Activated T-helper 1 cell treated with anti-CD3 and anti-CD28 coated beads, Interleukin-12 subunit alpha, Interleukin-12 subunit beta, Interleukin-2, Interleukin-4 antibody, amounts not matched to agents 30 ng/mL and 10 ng/mL and 1 ng/mL, durations not matched to agents 14 hours and 24 hours and 36 hours (primary cell): ENCODE data around the gene HOXC12. TPM values are rescaled to one million over a fixed set of nuclear protein-coding genes. Genes with fewer than 3 reads are reported as not detected.
A peak's percentile ranks its signal among the peaks of the same experiment; 100 is the strongest.

Source experiments
- DNase-seq: peaks from one replicate; pipeline ENCODE4 v3.0.0; 2021; ENCODE audit warnings: low spot score
- H3K27ac Mint-ChIP-seq: one replicate; pipeline ENCODE4 v1.8.0; 2021; ENCODE audit warnings: mild to moderate bottlenecking, mixed read lengths
- H3K27me3 Mint-ChIP-seq: one replicate; pipeline ENCODE4 v1.8.0; 2022; ENCODE audit warnings: mild to moderate bottlenecking, moderate library complexity, mixed read lengths; ENCODE audit not compliant: insufficient read depth
- H3K36me3 Mint-ChIP-seq: one replicate; pipeline ENCODE4 v1.8.0; 2021; ENCODE audit warnings: low read depth, mixed read lengths
- H3K4me1 Mint-ChIP-seq: one replicate; pipeline ENCODE4 v1.8.0; 2021; ENCODE audit warnings: low read depth, mixed read lengths
- H3K4me3 Mint-ChIP-seq: one replicate; pipeline ENCODE4 v1.8.0; 2021; ENCODE audit warnings: mild to moderate bottlenecking, moderate library complexity, mixed read lengths
- H3K9me3 Mint-ChIP-seq: one replicate; pipeline ENCODE4 v1.8.0; 2021; ENCODE audit warnings: mixed read lengths
- intact Hi-C: fragments of 100-400 bp; cut with micrococcal nuclease; formaldehyde crosslinking; loops from one replicate; pipeline ENCODE4 v1.15.1; 2024
- total RNA-seq: library from RNA; stranded (reverse); gene quantifications from 2 replicates; pipeline ENCODE4 v1.2.3, GENCODE V29; 2022

The HOXC12 gene
- total RNA-seq, 1 donor from 2014 or later = not detected

DNA sequence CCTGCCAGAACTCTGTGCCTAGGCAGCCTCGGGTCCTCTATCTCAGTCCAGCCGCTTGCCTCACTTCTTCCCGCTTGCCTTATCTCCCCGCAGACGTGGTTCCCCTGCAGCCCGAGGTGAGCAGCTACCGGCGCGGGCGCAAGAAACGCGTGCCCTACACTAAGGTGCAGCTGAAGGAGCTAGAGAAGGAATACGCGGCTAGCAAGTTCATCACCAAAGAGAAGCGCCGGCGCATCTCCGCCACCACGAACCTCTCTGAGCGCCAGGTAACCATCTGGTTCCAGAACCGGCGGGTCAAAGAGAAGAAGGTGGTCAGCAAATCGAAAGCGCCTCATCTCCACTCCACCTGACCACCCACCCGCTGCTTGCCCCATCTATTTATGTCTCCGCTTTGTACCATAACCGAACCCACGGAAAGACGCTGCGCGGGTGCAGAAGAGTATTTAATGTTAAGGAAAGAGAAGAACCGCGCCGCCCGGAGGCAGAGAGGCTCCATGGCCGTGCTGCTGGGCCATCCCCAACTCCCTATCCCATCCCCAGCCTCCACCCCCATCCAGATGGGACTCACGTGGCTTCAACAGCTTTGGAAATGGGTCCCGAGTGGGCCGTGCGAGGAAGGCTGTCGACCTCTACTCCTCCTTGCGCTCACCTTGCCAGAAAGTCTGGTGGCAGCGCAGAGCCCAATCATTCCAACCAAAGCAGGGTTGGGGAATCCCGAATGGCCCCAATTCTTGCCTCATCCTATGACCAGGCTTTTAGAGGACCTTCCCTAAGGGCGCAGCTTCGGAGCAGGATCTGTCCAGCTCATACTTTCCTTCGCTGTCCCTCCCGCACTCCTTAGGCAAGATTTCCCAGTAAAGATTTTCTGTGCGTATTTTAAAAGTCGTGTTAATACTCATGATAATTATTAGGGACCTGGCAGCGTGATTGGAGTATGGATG lies 9.5 kb upstream of the HOXC12 start:
- no peak for DNase-seq
- no peaks in the 10 kb centered on the region for H3K4me1 Mint-ChIP-seq
- intact Hi-C loops = loop anchor here (10.0 kb wide), 1 partner anchor 250 kb away; no protein-coding TSS in a partner anchor
- H3K36me3 Mint-ChIP-seq = no peaks in the 10 kb centered on the region
- no peaks in the 10 kb centered on the region for H3K9me3 Mint-ChIP-seq
- H3K4me3 Mint-ChIP-seq = no peak overlapping the region
- peaks cover 90% of the 10 kb centered on the region for H3K27me3 Mint-ChIP-seq
- no peak overlapping the region for H3K27ac Mint-ChIP-seq

DNA sequence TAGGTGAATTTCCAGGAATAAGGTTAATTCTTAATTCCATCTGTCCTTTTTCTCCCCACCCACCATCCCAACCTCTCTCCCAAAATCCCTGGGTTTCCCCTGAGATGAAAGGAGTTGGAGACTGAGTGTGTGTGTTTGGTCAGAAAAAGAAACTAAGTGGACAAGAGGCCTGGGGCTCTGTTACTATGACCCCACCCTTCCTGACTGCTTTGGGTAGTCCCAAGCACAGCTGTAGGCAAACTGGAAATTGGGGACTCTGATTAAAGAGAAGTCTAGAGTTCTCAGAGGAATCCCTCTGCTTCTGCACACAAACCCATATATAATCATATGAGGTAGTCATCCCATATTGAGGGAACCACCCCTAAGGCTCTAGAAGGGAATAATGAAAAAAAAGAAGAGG lies 7.0 kb upstream of the HOXC12 start:
- H3K27me3 Mint-ChIP-seq = peaks cover 94% of the 10 kb centered on the region
- no peak overlapping the region for H3K4me3 Mint-ChIP-seq
- H3K27ac Mint-ChIP-seq = no peak overlapping the region
- intact Hi-C loops = loop anchor here (10.0 kb wide), 1 partner anchor 253 kb away; no protein-coding TSS in a partner anchor
- no peaks in the 10 kb centered on the region for H3K36me3 Mint-ChIP-seq
- H3K4me1 Mint-ChIP-seq = no peaks in the 10 kb centered on the region
- H3K9me3 Mint-ChIP-seq = no peaks in the 10 kb centered on the region
- no peak for DNase-seq

DNA sequence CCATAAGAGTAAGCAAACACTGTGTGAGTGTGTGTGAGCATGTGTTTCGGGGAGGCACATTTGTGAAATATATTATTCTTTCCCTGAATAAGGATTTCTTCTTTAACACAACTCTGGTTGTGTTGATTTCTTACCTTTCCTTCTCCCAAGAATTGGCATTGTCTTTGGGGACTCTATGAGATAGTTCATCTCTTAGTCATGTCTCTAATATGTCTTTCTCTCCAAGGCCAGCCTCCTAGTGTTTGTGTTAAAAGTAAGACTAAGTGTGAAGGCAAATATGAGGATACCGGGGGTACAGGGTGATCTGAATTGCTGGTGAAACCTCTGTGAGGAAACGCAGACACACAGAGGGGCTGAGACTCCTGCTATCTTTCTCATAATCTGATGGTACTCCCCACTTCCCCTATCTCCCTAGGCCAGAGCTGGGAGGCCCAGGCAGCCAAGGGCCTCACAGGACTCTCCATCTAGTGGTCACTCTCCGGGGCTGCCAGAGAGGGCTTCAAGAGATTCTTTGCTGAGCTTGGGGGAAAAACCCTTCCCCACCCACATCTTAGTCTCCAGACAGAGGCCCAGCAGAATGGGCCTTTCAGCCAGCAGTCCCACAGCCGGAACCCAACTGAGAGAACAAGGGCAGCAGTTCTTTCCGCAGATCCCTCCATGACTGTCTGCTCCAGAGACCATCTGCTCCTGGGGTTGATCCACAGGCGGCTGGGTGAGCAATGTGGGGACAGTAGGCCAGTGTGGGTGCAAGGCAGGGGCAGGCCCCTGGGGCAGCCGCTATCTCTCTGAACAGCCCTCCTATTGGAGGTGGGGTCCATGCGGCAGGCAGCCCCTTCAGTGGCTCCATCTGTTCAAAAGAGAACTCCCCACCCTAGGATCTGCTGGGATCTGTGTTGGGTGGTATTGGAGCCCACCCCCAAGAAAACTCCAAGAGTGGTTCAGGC lies 5.8 kb upstream of the HOXC12 start:
- Mint-ChIP-seq H3K9me3 (no peaks in the 10 kb centered on the region), H3K27ac (no peak overlapping the region), H3K36me3 (no peaks in the 10 kb centered on the region), H3K4me1 (no peaks in the 10 kb centered on the region), H3K4me3 (no peak overlapping the region), H3K27me3 (peaks cover 93% of the 10 kb centered on the region)
- DNase-seq = no peak
- intact Hi-C loops = loop anchor here (10.0 kb wide), 1 partner anchor 254 kb away; no protein-coding TSS in a partner anchor

DNA sequence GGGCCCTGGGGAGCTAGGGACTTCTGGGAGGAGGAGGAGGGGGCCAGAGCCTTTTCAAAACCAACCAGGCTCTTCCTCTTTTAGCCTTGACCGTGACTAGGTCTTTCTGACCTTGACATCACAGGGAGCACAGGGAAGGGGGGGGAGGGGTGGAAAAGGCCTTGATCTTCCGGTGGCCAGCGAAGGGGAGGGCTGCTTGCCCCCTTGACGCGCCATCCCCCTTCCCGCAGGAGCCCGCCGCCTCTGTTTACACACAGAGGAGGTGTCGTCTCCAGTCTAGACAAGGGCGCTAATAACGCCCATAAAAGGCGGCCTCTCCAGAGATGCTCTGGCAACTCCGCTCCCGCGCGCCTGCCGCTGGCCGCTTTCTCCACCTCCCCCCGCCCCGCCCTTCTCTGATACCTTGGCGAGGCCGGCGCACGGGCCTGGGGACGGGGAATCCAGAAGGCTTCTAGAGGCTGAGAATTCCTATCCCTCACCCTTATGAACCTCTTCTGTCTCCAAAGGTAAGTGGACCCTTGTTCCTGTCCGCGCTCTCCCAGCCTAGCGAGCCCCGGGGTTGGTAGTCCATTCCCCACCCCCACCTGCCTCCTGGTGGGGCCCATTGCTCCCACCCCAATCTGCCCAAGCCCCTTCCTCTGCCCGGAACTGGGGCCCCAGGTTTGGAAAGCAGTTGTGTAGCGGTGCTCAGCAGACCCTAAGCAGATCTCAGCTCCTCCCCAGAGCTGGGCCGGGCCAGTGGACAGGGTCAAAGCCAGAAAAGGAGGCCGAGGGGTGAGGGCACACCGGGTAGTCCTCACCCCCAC lies 4.9 kb upstream of the HOXC12 start:
- Mint-ChIP-seq H3K4me1 (no peaks in the 10 kb centered on the region), H3K27me3 (peaks cover 91% of the 10 kb centered on the region), H3K4me3 (no peak overlapping the region), H3K36me3 (no peaks in the 10 kb centered on the region), H3K9me3 (no peaks in the 10 kb centered on the region), H3K27ac (no peak overlapping the region)
- intact Hi-C loops = loop anchor here (5.0 to 10.0 kb wide), 2 partner anchors 102 to 255 kb away; partner anchors contain the start of gene HOXC4
- no peak for DNase-seq

DNA sequence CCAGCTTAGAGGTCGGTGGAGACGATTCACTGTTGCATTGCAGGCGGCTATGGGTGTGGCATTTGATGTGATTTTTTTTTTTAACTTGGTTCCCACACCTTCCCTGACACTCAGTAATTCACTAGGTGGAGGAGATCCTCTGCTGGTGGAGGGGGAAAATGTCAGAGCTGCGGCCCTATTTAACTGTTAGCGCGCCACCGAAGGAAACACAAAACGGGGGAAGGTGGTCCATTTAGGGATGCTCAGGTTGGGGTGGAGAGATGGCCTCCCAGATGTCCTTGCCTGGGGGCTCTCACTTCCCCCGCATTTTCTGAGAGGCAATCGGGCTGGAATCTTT lies 4.3 kb upstream of the HOXC12 start:
- intact Hi-C loops = loop anchor here (5.0 kb wide), 1 partner anchor 102 kb away; the partner anchor contains the start of gene HOXC4
- DNase-seq = no peak
- Mint-ChIP-seq H3K36me3 (no peaks in the 10 kb centered on the region), H3K4me1 (no peaks in the 10 kb centered on the region), H3K27ac (peak overlapping the region; percentile 29), H3K9me3 (no peaks in the 10 kb centered on the region), H3K27me3 (peaks cover 88% of the 10 kb centered on the region), H3K4me3 (no peak overlapping the region)

DNA sequence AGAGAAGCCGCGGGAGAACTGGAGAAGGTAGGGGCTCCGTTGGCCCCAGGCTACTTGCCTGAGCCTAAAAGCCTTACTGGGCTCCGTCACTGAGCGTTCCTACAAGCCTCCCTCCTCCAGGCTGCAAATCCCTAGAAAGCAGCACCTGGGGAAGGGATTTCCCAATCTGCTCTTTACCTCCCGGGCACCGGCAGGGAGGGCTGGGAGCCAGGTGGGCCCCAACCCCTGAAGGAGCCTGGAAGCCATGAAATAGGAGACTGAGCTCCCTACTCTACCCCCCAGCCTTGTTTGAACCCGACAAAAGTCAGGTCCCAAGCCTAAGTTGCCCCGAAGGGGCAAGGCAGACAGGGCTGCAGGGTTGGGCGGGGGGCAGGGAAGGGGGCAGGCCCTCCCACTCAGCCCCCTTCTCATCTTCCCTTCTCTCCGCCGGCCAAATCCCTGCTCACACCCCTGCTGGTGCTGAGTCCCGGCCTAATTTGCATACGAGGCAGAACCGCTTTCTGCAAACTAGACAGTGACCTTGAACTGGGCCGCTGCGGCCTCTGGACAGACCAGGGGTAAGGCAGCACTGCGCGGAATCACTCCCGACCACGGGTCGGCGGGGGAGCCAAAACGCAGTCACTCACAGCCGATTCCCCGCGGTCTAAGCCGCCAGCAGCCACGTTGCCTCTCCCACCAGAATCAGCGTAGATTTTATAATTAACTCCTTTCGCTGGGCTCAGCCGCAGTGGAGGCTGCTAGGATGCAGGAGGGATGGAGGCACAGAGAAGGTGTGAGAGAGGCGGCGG lies 3.7 kb upstream of the HOXC12 start:
- intact Hi-C loops = loop anchor here (5.0 kb wide), 1 partner anchor 101 kb away; the partner anchor contains the start of gene HOXC4

DNA sequence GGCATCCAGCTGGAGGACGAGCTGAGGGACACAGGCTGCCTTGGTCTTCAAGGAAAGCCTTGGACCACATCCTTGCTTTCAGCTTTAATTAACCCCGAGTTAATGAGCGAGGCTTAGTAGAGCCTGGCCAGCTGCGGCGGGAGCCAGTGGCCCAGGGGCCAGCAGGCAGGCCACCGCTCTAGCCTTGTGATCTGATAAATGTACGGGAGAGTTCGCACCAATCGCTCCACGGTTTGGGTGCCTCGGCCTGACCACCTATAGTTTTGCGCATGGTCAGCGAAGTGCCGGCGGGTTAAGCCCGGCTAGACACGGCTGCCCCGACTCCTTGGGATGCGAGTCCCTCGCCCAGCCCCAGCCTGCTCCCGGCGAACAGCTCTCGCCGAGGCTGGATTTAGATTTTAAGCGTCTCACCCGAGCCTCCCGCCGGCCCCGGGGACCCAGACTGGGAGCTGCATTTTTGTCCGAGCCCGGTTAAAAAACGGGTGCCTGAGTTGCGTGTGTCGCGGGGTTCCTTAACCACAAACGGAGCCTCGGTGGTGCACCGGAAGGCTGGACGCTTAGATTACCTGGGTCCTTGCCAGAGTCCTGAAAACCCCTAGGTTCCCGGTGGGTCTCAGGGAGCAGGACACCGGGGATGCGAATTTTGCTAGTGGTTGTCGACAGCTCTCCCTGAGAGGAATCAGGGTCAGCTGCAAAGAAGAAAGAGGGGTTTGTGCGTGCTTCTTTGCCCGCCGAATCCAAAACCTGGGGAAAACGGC lies 2.9 kb upstream of the HOXC12 start:
- Mint-ChIP-seq H3K27ac (peak overlapping the region; percentile 52), H3K9me3 (no peaks in the 10 kb centered on the region), H3K4me3 (no peak overlapping the region), H3K4me1 (no peaks in the 10 kb centered on the region), H3K27me3 (peaks cover 88% of the 10 kb centered on the region), H3K36me3 (no peaks in the 10 kb centered on the region)
- DNase-seq = no peak
- intact Hi-C loops = loop anchor here (2.0 to 5.0 kb wide), 2 partner anchors 15 to 101 kb away; partner anchors contain the start of gene HOXC4

More for the DNA sequence above, 3.7 kb upstream of the HOXC12 start:
- H3K27me3 Mint-ChIP-seq = peaks cover 88% of the 10 kb centered on the region
- H3K4me1 Mint-ChIP-seq = no peaks in the 10 kb centered on the region
- no peaks in the 10 kb centered on the region for H3K36me3 Mint-ChIP-seq
- no peak overlapping the region for H3K4me3 Mint-ChIP-seq
- no peaks in the 10 kb centered on the region for H3K9me3 Mint-ChIP-seq
- no peak for DNase-seq
- peak overlapping the region; percentile 52 for H3K27ac Mint-ChIP-seq

DNA sequence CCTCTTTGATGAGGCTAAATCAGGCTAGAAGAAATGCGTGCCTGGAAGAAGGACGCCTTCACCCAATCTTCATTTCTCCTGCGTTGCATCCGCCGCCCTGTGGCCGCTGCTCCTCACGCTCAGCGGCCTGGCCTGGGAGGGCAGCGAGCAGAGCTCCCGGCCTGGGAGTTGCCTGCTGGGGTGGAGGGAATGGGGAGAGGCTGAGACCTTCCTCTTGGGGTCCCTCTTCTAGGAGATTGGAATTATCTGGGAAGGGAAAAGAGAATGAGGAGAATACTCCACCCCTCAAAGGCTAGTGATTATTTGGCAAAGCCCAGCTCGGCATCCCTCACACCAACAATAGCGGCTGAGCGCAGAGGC lies 2.4 kb upstream of the HOXC12 start:
- DNase-seq = no peak
- H3K27ac Mint-ChIP-seq = no peak overlapping the region
- intact Hi-C loops = loop anchor here (2.0 to 5.0 kb wide), 2 partner anchors 16 to 100 kb away; partner anchors contain the start of gene HOXC4
- peaks cover 89% of the 10 kb centered on the region for H3K27me3 Mint-ChIP-seq
- no peaks in the 10 kb centered on the region for H3K4me1 Mint-ChIP-seq
- H3K9me3 Mint-ChIP-seq = no peaks in the 10 kb centered on the region
- no peak overlapping the region for H3K4me3 Mint-ChIP-seq
- H3K36me3 Mint-ChIP-seq = no peaks in the 10 kb centered on the region

DNA sequence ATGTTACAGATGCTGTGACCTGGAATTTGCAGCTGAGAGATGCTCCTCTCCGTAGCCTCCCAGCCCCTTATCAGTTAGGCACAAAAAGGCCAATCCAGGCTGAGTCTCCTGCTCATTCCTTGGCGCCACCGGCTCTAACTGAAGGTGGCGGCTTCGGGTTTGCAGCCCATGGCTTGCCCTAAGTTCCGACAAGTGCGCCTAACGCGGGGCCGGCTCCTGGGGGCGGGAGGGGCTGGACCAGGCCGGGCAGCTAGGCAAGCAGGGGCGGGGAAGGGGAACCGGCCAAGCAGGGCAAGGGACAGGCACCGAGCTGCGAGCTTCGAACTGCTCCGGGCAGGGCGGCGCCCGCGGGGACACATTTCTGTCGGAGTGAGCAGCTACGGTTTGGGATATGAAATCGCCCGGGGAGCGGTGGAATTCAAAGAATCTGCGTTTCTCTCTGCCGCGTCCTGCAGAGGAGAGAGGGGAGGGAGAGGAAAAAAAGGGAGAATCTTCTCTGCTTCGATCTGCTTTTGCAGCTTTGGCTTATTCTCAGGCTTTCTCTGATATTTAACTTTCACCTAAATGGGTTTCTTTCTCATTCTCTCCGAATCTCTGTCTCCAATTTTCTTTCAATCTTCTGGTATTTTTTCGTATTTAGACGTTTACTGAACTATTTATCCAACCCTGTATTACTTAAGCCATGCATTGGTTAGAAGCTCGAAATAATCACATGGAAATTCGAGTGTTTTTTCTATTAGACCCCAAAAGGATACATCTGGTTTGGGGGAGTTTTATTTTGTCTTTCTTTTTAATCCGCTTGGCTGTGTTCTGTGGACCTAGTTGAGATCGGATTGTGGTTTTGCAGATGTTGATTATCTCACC lies 1.6 kb upstream of the HOXC12 start:
- H3K27me3 Mint-ChIP-seq = peaks cover 88% of the 10 kb centered on the region
- H3K27ac Mint-ChIP-seq = peak overlapping the region; percentile 44
- no peaks in the 10 kb centered on the region for H3K36me3 Mint-ChIP-seq
- no peak overlapping the region for H3K4me3 Mint-ChIP-seq
- no peak for DNase-seq
- H3K9me3 Mint-ChIP-seq = no peaks in the 10 kb centered on the region
- intact Hi-C loops = loop anchor here (2.0 to 5.0 kb wide), 2 partner anchors 16 to 99 kb away; partner anchors contain the start of gene HOXC4
- no peaks in the 10 kb centered on the region for H3K4me1 Mint-ChIP-seq

DNA sequence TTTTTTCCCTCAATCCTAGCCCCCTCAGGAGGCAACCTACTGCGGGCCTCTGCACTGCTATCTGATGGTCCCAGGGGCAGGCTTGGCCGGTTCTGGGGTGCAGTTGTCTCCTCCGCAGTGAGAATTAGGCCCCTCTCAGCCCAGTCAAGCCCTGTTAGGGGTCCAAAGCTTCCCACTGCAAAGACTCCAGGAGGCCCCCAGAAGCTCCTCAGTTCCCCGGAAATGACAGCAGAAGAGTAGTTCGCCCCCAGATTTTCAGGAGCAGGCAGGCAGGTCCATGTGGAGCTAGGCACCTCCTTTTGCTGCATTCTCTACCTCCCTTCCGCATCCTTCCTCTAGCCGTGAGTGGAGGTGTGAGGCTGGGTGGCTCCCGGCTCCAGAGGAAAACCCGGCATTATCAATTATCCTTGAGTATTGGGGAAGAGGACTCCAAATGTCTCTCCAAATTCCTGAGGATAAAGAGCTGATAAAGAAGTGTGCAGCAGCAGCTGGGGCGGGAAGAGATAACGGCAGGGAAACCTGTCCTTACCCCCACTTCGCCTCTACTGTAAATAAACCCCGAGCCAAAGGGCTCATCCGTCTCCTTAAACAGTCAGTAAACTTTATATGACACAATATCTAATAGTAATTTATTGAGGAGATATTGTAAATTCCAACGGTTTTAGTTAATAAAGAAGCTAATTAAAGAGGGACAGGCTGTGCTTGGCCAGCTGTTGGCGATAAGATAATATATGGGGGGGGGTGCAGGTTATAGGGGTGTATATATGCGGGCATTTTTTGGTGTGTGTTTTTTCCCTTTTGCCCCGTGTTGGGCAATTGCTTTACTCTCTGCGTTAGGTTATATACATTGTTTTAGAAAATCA lies 641 bp upstream of the HOXC12 start:
- Mint-ChIP-seq H3K4me3 (no peak overlapping the region), H3K4me1 (no peaks in the 10 kb centered on the region), H3K27me3 (peaks cover 87% of the 10 kb centered on the region), H3K9me3 (no peaks in the 10 kb centered on the region), H3K27ac (peak overlapping the region; percentile 48), H3K36me3 (no peaks in the 10 kb centered on the region)
- intact Hi-C loops = loop anchor here (2.0 to 5.0 kb wide), 2 partner anchors 17 to 98 kb away; partner anchors contain the start of gene HOXC4
- no peak for DNase-seq
